BE2C (cell line): Measurements from ENCODE around the gene GRPEL2.

Experiments
- DNase-seq: peaks from one replicate; pipeline ENCODE4 v3.0.0-alpha.2; 2020
- H3K27me3 ChIP-seq: fragments of 250-450 bp; sonication (Bioruptor Pico); 2 replicates; pipeline ENCODE4 v1.5.1; 2020; ENCODE audit warnings: mild to moderate bottlenecking
- H3K36me3 ChIP-seq: fragments of 250-450 bp; sonication (Bioruptor Pico); 2 replicates; pipeline ENCODE4 v1.5.1; 2020; ENCODE audit warnings: mild to moderate bottlenecking
- H3K4me1 ChIP-seq: fragments of 250-450 bp; sonication (Bioruptor Pico); 2 replicates; pipeline ENCODE4 v1.5.1; 2020
- H3K4me3 ChIP-seq: 2 replicates; pipeline ENCODE4 v1.5.1; 2011; ENCODE audit warnings: low read depth, low read length
- H3K9me3 ChIP-seq: fragments of 250-450 bp; sonication (Bioruptor Pico); 2 replicates; pipeline ENCODE4 v1.5.1; 2020
- TF ChIP-seq, protein P1 (sequence below): IDR thresholded peaks from 2 replicates; pipeline ENCODE4 v1.5.1; 2012; ENCODE audit warnings: mild to moderate bottlenecking, low read depth, low read length

Gene GRPEL2

DNA sequence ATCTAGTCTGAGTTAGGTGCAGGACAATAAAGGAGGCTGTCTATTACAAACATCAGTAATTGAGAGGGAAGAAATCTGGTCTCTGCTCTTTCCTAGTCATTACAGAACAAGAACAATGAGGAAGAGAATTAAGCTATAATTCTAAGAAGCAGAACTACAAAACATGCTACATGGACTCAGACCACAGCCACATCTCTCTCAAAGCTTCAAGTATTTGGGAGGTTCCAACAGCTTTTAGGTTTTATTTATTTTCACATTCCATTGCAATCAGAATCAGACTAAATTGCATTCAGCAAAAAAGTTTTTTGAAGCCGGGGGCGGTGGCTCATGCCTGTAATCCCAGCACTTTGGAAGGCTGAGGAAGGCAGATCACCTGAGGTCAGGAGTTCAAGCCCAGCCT, 1.1 kb upstream of the GRPEL2 start:
- TF ChIP-seq, protein P1, sequence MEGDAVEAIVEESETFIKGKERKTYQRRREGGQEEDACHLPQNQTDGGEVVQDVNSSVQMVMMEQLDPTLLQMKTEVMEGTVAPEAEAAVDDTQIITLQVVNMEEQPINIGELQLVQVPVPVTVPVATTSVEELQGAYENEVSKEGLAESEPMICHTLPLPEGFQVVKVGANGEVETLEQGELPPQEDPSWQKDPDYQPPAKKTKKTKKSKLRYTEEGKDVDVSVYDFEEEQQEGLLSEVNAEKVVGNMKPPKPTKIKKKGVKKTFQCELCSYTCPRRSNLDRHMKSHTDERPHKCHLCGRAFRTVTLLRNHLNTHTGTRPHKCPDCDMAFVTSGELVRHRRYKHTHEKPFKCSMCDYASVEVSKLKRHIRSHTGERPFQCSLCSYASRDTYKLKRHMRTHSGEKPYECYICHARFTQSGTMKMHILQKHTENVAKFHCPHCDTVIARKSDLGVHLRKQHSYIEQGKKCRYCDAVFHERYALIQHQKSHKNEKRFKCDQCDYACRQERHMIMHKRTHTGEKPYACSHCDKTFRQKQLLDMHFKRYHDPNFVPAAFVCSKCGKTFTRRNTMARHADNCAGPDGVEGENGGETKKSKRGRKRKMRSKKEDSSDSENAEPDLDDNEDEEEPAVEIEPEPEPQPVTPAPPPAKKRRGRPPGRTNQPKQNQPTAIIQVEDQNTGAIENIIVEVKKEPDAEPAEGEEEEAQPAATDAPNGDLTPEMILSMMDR: no peak
- no peaks in the 10 kb centered on the region for H3K4me1 ChIP-seq
- H3K27me3 ChIP-seq: no peaks in the 10 kb centered on the region
- no peak for DNase-seq
- peak overlapping the region; percentile 99 for H3K4me3 ChIP-seq
- no peaks in the 10 kb centered on the region for H3K9me3 ChIP-seq
- H3K36me3 ChIP-seq: peaks cover 23% of the 10 kb centered on the region

DNA sequence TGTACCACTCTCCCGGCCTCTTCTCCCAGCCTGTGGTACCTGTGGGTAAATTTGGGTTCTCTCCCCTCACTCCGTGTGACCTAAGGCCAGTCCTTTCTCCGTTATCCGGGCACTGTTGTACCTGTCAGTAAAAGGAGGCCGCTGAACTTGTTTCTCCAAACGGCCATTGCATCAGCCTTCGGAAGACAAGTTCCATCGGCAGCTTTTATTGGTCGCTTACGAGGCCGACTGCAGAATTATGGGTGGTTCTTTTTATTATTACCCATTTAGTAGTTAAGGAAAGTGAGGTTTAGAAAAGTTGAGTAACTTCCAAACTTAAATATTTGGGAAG, 558 bp downstream of the GRPEL2 start:
- Histone ChIP-seq H3K9me3 (no peaks in the 10 kb centered on the region), H3K36me3 (peaks cover 40% of the 10 kb centered on the region), H3K4me1 (no peaks in the 10 kb centered on the region), H3K4me3 (peak overlapping the region; percentile 99), H3K27me3 (no peaks in the 10 kb centered on the region)
- TF ChIP-seq, protein P1: no peak
- no peak for DNase-seq

GRCh38 chr5:149348518-149348917, 3.2 kb downstream of the GRPEL2 start:
- Histone ChIP-seq H3K4me1 (no peaks in the 10 kb centered on the region), H3K36me3 (peaks cover 60% of the 10 kb centered on the region), H3K4me3 (no peak overlapping the region), H3K27me3 (no peaks in the 10 kb centered on the region), H3K9me3 (no peaks in the 10 kb centered on the region)
- TF ChIP-seq, protein P1: no peak
- no peak for DNase-seq

DNA sequence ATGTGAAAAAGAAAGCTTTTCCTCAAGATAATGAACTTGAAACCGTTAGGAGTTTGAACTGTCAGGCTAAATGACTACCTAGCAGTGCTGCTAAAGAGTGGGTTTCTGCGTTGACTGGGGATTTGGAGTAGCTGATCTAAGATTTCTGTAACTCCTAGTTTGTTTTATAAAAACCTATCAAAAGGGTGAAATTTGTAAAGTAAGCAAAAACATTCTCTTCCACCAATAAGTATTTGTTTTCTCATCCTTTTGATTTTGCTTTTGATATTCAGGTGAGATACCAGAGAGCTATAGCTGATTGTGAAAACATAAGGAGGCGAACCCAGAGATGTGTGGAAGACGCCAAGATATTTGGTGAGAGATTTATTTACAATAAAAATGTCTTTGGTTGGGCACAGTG, 4.1 kb downstream of the GRPEL2 start:
- H3K4me1 ChIP-seq: no peaks in the 10 kb centered on the region
- TF ChIP-seq, protein P1: no peak
- H3K36me3 ChIP-seq: peaks cover 66% of the 10 kb centered on the region
- DNase-seq: no peak
- no peaks in the 10 kb centered on the region for H3K9me3 ChIP-seq
- no peak overlapping the region for H3K4me3 ChIP-seq
- H3K27me3 ChIP-seq: no peaks in the 10 kb centered on the region

GRCh38 chr5:149352169-149352568, 6.9 kb downstream of the GRPEL2 start:
- Histone ChIP-seq H3K9me3 (no peaks in the 10 kb centered on the region), H3K27me3 (no peaks in the 10 kb centered on the region), H3K4me1 (no peaks in the 10 kb centered on the region), H3K36me3 (peaks cover 69% of the 10 kb centered on the region), H3K4me3 (no peak overlapping the region)
- TF ChIP-seq, protein P1: no peak
- DNase-seq: no peak

GRCh38 chr5:149353911-149354310, 8.6 kb downstream of the GRPEL2 start:
- H3K9me3 ChIP-seq: no peaks in the 10 kb centered on the region
- no peak for DNase-seq
- H3K4me1 ChIP-seq: no peaks in the 10 kb centered on the region
- H3K36me3 ChIP-seq: peaks cover 53% of the 10 kb centered on the region
- no peak overlapping the region for H3K4me3 ChIP-seq
- TF ChIP-seq, protein P1: no peak
- no peaks in the 10 kb centered on the region for H3K27me3 ChIP-seq
